Measurements from ENCODE around the gene RYR1. TPM values are rescaled to one million over a fixed set of nuclear protein-coding genes. Genes with fewer than 3 reads are reported as not detected.
"Not testable (repeated sequence)": the region's sequence is repeated elsewhere in the genome, so short reads cannot be mapped to it uniquely, and the experiment has no call there.

The RYR1 gene
- total RNA-seq, 1 donor from 2014 or later = 4.5 TPM

DNA sequence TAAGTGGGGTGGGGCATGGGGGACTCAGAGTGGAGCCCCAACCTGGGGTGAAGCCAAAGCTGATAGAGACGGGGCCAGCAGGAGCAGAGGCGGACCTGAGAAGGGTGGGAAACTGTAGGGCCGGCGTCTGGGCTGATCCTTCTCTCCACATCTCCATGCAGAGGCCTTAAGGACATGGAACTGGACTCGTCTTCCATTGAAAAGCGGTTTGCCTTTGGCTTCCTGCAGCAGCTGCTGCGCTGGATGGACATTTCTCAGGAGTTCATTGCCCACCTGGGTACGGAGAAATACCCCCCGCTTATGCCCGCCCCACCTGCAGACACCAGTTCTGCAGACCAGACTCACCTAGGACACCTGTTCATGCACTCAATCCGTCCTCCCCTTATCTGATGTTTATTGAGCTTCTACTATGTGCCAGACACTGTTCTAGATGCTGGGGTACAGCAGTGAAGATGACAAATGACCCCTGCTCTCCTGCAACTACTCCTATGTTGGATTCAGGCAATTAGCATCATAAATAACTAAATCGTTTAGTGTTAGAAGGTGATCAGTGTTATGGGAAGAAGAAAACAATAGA, 74.1 kb downstream of the RYR1 start:
- FAIRE-seq (no peak), DNase-seq (ENCODE audit: low spot score in 2 of 2) (no peak)

GRCh38 chr19:38508507-38508906, 75.0 kb downstream of the RYR1 start:
- DNase-seq (ENCODE audit: low spot score in 2 of 2) (no peak), FAIRE-seq (no peak)

- DNase-seq (ENCODE audit: low spot score in 2 of 2) (no peak), FAIRE-seq (no peak)
Measured at GRCh38 chr19:38509027-38509426, 75.5 kb downstream of the RYR1 start.

DNA sequence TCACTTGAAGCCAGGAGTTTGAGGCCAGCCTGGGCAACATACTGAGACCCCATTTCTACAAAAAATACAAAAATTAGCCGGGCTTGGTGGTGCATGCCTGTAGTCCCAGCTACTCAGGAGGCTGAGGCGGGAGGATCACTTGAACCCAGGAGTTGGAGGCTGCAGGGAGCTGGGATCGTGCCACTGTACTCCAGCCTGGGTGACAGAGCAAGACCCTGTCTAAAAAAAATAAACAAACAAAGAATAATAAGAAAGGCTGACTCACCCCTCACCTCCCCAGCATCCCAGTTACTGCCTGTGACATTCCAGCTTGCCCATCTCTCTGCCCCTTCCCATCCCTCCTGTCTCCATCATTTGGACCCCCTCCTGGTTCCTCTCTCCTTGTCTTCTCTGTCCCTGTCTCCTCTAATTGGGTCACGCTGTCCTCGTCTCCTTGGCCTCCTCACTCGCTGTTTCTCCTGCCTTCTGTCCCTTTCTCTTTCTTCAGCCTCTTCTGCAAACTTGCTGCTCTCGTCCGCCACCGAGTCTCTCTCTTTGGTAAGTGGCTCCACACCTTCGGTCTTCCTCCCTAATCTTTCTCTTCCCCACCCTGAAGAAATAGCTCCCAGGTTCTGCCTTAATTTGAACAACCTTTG, 77.7 kb downstream of the RYR1 start:
- DNase-seq (ENCODE audit: low spot score in 2 of 2) (no peak), FAIRE-seq (no peak)

GRCh38 chr19:38512277-38512676, 78.8 kb downstream of the RYR1 start:
- FAIRE-seq = no peak
- no peak for DNase-seq (ENCODE audit: low spot score in 2 of 2)

DNA sequence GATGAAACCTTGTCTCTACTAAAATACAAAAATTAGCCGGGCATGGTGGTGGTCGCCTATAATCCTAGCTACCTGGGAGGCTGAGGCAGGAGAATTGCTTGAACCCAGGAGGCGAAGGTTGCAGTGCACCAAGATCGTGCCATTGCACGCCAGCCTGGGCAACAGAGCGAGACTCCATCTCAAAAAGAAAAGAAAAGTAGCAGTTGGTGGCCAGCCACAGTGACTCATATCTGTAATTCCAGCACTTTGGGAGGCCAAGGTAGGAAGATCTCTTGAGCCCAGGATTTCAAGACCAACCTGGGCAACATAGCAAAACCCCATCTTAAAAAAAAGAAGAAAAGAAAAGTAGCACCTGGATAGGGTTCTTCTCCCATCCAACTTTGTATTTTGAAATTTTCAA, 79.7 kb downstream of the RYR1 start:
- FAIRE-seq; DNase-seq (ENCODE audit: low spot score in 2 of 2): not testable (repeated sequence)

DNA sequence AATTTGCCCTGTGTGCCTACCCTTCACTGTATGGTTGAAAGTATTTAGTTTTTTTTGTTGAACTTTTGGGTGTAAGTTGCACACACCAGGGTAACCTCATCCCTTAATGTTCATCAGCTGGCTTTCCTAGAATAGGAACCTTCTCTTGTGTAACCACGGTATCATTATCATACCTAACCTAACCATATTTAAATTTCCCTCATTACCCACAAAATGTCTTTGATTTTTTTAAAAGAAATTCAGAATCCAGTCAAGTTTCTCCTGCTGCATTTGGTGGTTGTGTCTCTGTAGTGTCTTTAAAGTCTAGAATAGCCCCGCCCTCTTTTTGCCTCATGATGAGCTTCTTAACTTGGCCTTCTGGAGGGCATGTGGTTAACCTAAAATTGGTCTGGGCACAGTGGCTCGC, 80.3 kb downstream of the RYR1 start:
- FAIRE-seq (no peak), DNase-seq (ENCODE audit: low spot score in 2 of 2) (no peak)

DNA sequence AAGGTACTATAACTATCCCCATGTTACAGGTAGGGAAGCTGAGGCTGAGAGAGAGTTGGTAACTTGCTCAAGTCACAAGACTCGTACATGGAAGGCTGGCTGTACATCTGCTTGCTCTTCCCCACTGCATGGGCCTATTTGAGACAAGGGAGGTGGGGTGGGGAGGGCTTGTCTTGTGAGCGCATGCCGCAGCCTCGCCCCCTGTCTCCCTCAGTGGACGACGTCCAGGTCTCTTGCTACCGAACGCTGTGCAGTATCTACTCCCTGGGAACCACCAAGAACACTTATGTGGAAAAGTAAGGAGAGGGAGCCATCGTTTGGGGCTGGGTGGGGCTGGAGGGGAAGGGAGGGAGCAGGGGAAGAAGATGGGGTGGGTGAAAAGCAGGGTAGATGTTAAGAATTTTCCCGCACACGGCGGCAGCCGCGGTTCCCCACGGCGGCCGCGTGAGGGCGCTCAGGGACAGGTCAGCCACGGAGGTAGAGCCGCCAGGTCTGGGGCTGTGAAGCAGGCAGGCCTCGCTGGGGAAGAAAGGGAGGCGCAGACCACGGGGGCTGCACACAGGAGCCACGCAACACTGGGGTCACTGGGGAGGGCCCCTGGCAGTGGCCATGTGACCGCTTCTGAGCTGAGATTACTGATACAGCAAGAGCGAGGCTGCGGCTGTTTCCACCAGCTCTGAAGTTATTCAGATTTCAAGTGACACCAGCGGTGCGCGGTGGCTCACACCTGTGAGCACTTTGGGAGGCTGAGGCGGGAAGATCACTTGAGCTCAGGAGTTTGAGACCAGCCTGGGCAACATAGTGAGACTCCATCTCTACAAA, 81.5 kb downstream of the RYR1 start:
- FAIRE-seq = no peak
- peak; percentile 73 to 86 for DNase-seq (ENCODE audit: low spot score in 2 of 2)

DNA sequence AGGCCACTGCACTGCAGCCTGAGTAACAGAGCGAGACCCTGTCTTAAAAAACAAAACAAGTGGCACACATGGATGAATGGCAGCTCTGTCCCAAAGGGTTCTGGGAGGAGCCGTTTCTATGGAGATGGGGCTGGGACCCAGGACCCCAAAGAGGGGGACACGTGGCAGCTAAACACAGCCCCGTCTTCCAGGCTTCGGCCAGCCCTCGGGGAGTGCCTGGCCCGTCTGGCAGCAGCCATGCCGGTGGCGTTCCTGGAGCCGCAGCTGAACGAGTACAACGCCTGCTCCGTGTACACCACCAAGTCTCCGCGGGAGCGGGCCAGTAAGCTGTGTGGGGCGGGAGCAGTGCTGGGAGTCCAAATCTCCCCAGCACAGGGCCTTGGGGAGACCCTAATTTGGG, 82.4 kb downstream of the RYR1 start:
- FAIRE-seq (no peak), DNase-seq (ENCODE audit: low spot score in 2 of 2) (peak; percentile 45 to 62)

DNA sequence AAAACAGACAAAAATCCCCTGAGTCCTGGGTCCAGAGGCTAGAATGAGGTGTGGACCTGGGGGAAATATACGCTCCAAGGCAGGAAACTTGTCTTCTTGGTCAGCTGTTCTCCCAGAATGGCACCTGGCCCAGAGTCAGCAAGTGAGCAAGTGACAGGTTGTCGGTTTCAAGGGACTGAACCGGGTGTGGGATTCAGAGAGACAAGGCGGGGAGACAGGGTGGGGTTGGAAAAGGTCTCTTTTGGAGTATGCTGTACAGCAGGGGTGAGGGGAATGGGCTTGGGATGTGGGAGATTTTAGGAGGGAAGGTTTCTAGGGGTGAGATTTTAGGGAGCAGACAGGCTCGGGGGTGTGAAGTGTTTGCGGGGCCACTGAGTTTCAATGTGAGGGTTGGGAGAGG, 83.3 kb downstream of the RYR1 start:
- no peak for FAIRE-seq
- no peak for DNase-seq (ENCODE audit: low spot score in 2 of 2)

GRCh38 chr19:38517321-38517720, 83.8 kb downstream of the RYR1 start:
- FAIRE-seq (no peak), DNase-seq (ENCODE audit: low spot score in 2 of 2) (no peak)

DNA sequence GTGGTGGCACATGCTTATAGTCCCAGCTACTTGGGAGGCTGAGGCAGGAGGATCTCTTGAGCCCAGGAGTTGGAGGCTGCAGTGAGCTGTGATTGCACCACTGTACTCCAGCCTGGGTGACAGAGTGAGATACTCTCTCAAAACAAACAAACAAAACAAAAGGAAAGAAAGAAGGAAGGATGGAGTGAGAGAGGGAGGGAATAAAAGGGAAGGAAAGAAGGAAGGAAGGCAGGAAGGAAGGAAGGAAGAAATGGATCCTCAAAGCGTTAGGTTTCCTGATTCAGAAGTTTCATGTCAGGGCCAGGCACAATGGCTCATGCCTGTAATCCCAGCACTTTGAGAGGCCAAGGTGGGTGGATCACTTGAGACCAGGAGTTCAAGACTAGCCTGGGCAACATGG, 84.5 kb downstream of the RYR1 start:
- not testable (repeated sequence) for DNase-seq (ENCODE audit: low spot score in 2 of 2); FAIRE-seq

DNA sequence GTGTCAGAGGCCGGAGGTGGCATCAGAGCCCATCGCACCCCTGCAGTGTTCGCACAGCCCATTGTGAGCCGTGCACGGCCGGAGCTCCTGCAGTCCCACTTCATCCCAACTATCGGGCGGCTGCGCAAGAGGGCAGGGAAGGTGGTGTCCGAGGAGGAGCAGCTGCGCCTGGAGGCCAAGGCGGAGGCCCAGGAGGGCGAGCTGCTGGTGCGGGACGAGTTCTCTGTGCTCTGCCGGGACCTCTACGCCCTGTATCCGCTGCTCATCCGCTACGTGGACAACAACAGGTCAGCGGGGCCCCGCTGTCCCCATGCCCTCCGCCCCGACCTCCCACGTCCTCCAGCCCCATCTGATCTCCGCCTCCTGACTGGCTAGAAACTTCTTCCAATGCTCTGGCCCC, 85.7 kb downstream of the RYR1 start:
- FAIRE-seq (no peak), DNase-seq (ENCODE audit: low spot score in 2 of 2) (no peak)

- no peak for DNase-seq (ENCODE audit: low spot score in 2 of 2)
- FAIRE-seq = no peak
Measured at GRCh38 chr19:38519988-38520387, 86.5 kb downstream of the RYR1 start.

DNA sequence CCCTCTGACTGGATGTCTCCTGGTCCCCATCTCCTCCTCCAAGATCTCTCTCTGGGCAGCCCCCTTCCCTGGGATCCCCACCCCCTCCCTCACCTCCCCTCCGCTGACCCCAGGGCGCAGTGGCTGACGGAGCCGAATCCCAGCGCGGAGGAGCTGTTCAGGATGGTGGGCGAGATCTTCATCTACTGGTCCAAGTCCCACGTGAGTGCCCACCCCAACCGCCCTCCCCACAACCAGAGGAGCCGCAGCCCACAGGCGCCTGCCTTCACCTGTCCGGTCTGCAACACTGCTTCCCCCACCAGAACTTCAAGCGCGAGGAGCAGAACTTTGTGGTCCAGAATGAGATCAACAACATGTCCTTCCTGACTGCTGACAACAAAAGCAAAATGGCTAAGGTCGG, 89.4 kb downstream of the RYR1 start:
- DNase-seq (ENCODE audit: low spot score in 2 of 2) (no peak), FAIRE-seq (no peak)

GRCh38 chr19:38523319-38523718, 89.8 kb downstream of the RYR1 start:
- DNase-seq (ENCODE audit: low spot score in 2 of 2) (no peak), FAIRE-seq (no peak)

DNA sequence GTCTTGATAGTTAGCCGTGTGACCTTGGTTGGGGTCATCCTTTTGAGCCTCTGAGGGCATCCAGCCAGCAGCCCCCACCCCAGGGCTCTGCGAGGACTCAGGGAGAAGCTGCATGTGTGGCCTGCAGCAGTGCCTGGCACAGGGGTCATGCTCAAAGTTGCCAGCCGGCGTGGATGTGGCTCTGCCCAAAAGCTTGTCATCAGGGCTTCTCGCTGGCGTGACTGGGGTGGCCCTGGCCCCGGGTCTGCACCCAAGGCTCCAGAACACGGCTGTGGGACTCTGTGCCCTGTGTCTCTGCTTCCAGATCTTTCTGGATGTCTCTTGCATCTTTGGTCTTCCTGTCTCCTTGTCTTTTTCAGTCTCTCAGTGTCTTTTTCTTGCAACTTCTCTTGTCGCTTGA, 90.9 kb downstream of the RYR1 start:
- no peak for DNase-seq (ENCODE audit: low spot score in 2 of 2)
- no peak for FAIRE-seq

- FAIRE-seq = no peak
- DNase-seq (ENCODE audit: low spot score in 2 of 2) = no peak
Measured at GRCh38 chr19:38524994-38525634, 91.6 kb downstream of the RYR1 start.

- no peak for FAIRE-seq
- DNase-seq (ENCODE audit: low spot score in 2 of 2) = no peak
Measured at GRCh38 chr19:38526430-38526829, 92.9 kb downstream of the RYR1 start.

GRCh38 chr19:38527466-38528136, 94.1 kb downstream of the RYR1 start:
- FAIRE-seq (no peak), DNase-seq (ENCODE audit: low spot score in 2 of 2) (no peak)

Data from frontal cortex (tissue), 4 donors.